SIG-M5 treated with dmso at 0.1 percent for 504 hours (cell line): ENCODE data around the gene DERA.
"Not testable (repeated sequence)": the region's sequence is repeated elsewhere in the genome, so short reads cannot be mapped to it uniquely, and the experiment has no call there.

Experiments used
- DNase-seq: peaks from one replicate; lab custom pipeline; 2025; ENCODE audit not compliant: unreplicated experiment; lab: John Stamatoyannopoulos, UW

The DERA gene

DNA sequence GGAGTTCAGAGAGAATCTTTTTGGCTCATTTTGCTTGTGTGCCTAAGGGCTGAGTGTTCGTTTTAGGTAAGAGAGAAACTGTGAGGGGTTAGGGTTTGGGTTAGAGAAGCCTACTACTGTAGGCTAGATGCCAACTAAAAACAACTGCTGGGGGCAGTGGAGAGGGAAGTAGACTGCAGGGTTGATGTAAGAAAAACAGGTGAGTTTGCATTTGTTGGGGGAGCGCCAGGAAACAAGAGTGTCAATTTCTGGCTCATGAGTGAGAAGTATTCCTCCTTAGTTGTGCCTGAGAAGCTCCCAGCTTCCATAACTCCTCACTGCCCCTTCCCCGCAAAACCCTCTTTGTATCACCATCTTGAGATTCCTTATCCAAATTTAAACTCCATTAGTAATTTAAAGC lies 92.3 kb downstream of the DERA start:
- DNase-seq: no peak

DNA sequence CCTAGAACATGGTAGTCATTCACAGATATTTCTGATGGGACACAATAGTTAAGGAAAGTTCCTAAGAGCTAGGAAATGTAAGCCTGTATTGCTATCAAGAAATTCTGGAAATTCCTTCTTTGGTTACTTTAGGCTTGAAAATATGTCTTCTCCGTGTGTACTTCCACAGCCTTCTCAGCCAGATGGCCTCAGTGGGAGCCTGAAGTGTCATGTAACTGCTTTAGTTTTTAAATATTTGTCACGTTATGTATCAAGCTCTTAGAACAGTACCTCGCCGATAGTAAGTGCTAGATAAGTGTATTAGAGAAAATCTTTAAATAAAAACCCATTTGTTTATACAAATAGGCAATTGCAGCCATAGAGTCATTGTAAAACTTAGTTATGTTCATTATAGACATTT lies 95.6 kb downstream of the DERA start:
- DNase-seq: no peak

DNA sequence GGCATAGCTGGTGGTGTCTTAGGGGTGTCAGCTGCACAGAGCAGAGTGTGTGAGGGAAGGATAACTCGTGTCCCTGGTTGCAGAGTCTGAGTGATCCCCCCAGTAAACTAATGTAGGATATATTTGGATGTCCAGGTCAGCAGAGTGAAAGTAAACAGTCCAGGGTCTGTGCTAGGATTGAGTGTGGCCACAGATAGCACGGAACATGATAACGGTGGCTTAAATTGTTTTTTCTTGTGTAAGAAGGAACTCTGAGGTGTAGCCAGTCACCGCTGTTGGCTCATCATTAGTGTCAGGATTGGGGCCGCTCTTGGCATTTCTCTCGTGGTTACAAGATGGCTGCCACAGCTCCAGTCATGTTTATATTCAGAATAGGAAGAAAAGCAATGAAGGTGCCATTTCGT lies 97.3 kb downstream of the DERA start:
- no peak for DNase-seq

DNA sequence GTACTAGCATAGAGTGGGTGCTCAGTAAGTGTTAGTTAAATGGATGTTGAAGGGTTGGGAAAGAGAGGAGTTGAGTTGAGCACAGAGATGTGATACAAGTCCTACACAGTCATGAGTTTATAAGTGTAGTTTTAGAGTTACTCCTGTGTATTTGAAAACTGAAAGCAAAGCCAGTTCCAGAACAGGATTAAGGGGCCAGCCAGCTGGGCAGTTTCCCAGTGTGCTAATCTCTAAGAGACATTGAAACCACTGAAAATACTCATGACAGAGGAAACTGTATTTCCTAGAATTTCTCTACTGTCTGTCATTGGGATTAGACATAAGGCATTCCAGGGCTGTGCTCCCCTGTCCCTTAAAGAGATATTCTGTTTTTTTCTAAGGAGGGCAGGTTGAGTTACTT lies 101.0 kb downstream of the DERA start:
- DNase-seq: no peak

DNA sequence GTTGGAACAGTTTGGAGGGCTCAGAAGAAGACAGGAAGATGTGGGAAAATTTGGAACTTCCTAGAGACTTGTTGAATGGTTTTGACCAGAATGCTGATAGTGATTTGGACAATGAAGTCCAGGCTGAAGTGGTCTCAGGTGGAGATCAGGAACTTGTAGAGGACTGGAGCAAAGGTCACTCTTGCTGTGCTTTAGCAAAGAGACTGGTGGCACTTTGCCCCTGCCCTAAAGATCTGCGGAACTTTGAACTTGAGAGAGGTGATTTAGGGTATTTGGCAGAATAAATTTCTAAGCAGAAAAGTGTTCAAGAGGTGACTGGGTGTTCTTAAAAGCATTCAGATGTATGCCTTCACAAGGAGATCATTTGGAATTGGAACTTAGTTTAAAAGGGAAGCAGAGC lies 102.6 kb downstream of the DERA start:
- not testable (repeated sequence) for DNase-seq

DNA sequence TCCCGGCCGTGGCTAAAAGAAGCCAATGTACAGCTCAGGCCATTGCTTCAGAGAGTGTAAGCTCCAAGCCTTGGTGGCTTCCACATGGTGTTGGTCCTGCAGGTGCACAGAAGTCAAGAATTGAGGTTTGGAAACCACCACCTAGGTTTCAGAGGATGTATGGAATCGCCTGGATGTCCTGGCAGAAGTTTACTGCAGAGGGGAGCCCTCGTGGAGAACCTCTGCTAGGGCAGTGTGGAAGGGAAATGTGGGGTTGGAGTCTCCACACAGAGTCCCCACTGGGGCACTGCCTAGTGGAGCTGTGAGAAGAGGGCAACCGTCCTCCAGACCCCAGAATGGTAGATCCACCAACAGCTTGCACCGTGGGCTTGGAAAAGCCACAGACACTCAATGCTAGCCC lies 103.3 kb downstream of the DERA start:
- DNase-seq: not testable (repeated sequence)

DNA sequence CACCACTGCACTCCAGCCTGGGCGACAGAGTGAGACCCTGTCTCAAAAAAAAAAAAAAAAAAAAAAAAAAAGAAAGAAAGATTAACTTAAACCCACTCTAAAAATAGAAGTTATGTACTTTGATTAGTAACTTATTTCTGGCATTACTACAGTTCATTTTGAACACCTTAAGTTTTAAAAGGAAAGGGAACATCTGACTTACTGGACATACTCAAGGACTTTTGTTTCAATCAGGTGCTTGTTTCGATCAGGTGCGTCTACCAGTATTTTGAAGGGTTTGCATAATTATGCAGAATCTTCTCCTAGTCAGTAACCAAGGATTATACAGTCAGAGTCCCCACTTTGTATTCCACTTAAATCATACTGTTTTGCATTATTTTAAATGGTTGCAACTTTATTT lies 105.6 kb downstream of the DERA start:
- DNase-seq: no peak

DNA sequence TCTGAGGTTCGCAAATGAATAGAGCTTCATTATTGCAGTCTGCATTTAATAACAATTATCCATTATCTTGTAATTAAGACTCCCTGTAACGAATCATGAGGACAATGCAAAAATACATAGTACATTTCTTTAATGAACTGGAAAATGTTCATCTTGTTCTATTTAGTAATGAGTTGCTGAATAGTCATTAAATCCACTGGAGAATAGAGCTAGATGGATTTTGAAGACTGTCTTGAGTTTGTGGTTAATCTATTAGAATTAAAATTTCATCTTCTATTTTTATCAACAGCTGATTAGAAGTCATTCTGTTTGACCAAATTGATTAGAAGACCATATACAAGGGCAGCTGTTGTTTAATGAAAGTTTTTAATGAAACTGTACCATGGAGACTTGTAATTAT lies 107.2 kb downstream of the DERA start:
- no peak for DNase-seq

DNA sequence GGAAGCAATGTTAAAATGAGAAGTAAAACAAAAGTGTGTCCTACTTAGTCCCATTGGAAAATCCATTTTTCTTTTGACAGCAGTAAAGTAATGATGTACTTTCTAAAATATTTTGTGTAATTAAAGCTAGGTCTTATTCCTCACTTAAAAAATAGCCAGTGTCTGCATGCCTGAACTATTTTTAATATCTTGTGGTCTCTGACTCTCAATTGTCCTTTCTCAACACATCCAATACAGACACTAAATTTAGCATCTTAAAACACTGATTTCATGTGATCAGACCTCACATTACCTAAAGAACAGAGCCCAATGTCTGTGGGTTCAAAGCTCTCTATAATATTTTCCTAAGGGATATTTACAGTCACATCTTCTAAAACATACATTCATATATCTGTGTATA lies 108.0 kb downstream of the DERA start:
- DNase-seq: no peak

DNA sequence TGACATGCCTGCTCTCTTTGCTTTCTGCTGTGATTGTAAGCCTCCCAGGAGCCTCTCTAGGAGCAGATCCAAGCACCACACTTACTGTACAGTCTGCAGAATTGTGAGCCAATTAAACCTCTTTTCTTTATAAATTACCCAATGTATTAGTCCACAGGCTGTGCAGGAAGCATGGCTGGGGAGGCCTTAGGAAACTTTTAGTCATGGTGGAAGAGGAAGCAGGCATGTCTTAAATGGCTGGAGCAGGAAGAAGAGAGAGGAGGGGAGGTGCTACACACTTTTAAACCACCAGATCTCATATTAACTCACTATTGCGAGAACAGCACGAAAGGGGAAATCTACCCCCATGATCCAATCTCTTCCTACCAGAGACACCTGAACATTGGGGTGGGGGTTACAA lies 108.9 kb downstream of the DERA start:
- peak; percentile 64 for DNase-seq

DNA sequence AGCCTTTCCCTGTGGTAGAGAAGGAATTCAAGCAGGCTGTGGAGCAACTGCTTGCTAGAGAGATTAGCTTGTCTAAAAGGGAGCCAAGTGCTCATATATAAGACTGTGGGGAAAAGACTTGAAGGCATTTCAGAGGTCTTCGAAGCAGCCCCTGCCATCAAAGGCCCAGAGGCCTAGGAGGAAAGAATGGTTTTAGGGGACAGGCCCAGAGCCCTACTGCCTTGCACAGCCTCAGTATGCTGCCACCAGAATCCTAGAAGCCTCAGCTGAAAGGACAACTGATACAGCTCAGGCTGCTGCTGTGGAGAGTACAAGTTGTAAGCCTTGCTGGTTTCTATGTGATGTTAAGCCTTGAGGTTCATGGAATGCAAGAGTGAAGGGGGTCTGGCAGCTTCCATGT lies 109.9 kb downstream of the DERA start:
- DNase-seq: no peak

DNA sequence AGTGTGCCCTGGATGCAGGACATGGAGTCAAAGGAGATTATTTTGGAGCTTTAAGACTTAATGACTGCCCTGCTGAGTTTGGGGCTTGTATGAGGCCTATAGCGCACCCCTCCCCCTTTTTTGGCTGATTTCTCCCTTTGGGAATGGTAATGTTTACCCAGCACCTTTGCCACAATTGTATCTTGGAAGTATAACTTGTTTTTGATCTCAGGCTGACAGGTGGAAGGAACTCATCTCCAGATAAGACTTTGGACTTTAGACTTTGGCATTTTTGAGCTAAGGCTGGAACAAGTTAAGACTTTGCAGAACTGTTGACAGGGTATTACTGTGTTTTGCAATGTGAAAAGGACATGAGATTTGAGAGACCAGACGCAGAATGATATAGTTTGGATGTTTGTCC lies 110.5 kb downstream of the DERA start:
- no peak for DNase-seq

DNA sequence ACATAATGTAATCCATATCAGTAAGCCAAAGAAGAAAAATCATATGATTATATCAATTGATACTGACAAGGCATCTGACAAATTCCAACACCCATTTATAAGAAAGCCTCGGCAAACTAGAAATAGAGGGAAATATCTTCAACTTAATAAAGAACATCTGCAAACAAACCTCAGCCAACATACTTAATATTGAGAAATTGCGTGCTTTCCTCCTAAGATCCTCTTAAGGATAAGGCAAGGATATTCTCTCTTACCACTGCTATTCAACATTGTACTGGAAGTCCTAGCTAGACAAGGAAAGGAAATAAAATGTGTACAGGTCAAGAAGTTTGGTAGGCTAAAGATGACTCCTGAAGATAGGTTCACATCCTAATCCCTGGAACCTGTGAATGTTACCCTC lies 115.9 kb downstream of the DERA start:
- no peak for DNase-seq

DNA sequence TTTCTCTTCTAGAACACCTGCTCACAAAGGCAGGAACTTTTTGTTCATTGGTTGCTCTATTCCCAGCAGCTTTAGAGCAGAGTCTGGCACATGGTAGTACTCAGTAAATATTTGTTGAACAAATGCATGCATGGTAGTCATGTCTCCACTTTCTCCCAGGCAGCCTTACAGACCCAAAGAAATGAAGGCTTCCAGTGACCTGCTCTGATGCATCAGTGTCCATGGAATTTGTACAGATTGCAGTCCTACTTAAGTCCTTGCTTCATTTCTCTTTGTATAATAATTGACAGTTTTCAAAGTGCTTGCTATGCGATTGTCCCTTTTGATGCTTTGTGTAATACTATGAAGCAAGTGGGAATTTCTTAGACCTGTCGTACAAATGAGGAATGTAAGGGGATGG lies 119.6 kb downstream of the DERA start:
- DNase-seq: no peak

DNA sequence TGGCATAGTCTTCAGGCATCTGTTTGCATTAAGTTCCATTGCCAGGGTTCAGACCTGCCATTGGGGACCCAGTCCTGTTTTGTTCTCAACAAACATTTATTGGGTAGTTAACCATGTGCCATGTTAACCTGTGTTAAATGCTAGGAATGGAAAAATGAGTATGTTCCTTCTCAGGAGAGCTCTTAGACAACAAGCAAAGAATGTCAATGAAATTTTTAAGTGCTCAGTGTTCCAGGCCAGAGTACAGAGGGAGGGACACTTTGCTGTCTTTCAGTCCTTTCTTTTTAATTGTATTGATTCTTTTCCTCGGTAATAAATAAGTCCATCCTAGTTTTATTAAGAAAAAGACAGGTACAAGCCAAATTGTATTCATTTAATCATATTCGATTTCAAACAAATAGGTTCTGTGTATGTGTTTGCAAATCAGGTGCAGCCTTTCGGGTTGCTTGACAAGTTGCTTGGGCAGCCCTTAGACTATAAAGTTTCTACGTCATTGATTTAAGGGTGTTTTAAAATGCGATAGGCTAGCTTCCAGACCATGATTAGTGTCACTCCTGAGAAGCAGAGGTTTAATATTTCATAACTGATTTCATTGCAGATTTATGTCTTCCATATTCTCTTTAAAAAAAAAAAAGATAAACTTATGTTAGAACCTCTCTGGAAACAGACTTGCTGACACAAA lies 123.1 kb downstream of the DERA start:
- no peak for DNase-seq

DNA sequence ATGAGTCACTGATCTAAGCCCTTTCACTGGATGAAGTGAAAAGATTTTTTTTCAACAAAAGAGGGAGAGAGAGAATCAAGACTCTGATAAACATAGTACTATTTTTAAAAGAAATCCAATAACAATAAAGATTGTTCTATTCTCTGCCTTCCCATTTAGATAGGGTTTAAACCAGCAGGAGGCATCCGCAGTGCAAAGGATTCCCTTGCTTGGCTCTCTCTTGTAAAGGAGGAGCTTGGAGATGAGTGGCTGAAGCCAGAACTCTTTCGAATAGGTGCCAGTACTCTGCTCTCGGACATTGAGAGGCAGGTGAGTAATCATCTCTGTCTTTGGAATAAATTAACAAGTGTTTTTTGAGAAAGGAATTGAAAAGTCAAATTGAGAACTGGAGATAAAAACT lies 124.9 kb downstream of the DERA start:
- DNase-seq: no peak

DNA sequence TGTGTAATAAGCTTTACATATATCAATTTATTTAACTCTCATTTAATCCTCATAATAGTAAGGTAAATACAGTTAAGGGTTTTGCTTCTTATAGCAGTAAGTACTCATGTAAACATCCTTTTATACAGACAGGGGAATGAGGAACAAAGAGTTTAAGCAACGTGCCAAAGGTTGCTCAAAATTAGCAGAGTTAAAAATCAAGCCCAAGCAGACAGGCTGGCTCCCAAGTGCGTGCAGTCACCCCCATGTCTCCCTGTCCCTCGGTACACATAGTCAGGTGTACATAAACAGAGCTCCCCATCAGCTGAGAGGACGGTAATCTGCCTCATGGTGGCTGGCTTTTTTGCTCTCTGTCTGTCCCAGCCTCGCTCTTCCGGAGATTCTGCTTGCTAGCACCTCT lies 126.4 kb downstream of the DERA start:
- DNase-seq: no peak

DNA sequence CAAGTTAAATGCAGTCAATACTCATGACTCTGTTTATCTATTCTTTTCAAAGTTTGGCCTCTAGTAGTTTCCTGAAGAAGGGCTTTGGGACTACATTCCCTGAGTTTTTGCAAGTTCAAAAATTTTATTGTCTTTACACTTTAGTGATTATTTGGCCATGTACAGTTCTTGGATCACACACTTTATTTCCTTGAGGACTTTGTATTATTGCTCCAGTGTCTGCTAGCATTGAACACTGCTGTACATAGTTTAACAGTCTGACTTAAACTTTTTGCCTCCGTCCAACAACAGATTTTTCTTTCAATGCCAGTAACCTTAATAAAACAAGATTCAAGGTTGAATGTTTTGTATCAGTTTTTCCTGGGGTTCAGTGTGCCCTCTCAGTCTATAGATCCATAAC lies 132.3 kb downstream of the DERA start:
- DNase-seq: no peak

DNA sequence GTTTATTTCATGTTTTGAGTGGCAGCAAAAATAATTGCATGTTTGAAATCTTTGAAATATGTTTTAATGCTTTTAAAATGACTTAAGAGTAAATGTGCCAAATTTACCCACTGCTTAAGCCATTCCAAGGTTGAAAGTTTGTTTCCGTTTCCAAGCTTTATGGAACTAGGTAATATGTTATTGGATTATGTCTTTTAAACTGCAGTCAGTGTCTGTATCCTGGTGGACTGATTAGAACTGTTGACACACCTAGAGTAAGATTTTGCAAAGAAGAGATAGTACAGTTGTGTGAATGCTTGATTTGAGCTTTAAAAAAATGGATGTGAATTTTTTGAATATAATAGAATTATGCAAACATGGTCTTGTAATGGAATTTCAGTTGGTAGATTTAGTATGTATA lies 135.1 kb downstream of the DERA start:
- DNase-seq: no peak

DNA sequence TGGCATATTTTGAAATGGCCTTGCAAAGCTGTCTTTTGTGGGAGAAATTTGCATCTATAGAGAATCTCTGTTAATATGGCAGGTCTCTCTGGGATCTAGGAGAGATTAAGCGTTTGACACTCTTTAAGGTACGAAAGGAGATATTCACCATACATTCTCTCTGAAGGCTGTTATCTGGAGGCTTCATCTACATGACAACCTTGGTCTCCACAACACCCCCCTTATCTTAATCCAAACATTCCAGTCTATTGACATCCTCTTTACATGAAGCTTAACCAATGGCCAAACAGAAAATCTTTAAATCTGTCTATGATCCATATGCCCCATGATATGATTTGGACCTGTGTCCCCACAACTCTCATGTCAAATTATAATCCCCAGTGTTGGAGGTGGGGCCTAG lies 137.4 kb downstream of the DERA start:
- DNase-seq: no peak

DNA sequence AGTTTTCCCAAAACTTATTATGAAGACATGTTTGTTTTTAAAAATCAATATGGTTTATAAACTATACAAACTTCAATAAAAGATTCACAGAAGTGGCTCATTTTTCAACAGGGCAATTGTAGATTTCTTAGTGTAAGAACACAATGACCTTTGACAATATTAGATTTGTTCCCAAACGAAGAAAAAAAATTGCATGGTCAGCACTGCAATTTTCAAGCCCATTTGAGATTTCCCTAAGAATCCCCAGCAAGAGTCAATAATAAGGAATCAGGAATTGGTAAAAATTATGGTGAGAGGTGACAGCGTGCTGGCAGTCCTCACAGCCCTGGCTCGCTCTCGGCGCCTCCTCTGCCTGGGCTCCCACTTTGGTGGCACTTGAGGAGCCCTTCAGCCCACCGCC lies 145.8 kb downstream of the DERA start:
- no peak for DNase-seq

DNA sequence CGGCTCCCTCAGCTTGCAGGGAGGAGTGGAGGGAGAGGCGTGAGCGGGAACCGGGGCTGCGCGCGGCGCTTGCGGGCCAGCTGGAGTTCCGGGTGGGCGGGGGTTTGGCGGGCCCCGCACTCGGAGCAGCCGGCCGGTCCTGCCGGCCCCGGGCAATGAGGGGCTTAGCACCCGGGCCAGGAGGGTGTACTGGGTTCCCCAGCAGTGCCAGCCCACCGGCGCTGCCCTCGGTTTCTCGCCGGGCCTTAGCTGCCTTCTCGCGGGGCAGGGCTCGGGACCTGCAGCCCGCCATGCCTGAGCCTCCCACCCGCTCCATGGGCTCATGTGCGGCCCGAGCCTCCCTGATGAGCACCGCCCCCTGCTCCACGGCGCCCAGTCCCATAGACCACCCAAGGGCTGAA lies 146.2 kb downstream of the DERA start:
- DNase-seq: not testable (repeated sequence)

DNA sequence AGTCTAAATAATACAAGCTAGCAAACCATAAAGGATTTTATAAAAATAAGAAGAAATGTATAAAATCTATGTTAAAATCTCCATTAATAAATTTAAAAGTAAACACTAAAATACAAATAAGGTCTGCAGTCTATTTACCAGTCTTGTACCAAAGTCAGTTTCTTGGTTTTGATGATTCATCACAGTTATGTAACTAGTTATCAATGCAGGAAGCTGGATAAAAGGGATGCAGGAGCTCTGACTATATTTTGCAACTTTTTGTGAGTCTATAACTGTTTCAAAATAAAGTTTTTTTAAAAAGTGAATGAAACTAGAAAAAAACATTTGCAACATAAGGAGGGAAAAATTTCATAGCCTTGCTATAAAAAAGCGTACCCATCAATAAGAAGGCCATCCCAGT lies 151.5 kb downstream of the DERA start:
- peak; percentile 82 for DNase-seq

DNA sequence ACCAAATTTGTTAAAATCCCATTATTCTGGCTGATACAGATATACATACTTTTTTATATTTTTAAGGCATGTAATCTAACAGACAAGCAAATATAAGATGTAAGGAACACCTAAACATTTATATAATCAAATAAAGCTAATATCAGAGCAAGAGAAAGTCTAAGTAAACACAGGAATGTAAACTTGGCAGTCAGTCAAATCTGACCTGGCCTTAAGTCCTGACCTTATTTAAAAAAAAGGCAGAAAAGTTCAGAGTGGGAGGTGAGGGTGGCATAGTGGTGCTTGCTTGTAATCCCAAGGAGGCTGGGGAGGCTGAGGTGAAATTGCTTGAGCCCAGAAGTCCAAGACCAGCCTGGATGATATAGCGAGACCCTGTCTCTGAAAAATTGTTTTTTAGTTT lies 152.6 kb downstream of the DERA start:
- no peak for DNase-seq
